Brain microvascular endothelial cell (primary cell): Measurements from ENCODE around the gene DGKQ.
"Not testable (repeated sequence)": the region's sequence is repeated elsewhere in the genome, so short reads cannot be mapped to it uniquely, and the experiment has no call there.

Experiments used
- DNase-seq: peaks from one replicate; pipeline ENCODE4 v3.0.0-alpha.2; 2020
- H3K27ac ChIP-seq: fragments of 250-450 bp; sonication (Bioruptor Pico); 2 replicates; pipeline ENCODE4 v1.5.1; 2020; ENCODE audit warnings: mild to moderate bottlenecking, moderate library complexity
- H3K27me3 ChIP-seq: fragments of 250-450 bp; sonication (Bioruptor Pico); replicated peaks from 2 replicates; pipeline ENCODE4 v1.5.1; 2020; ENCODE audit warnings: mild to moderate bottlenecking
- H3K36me3 ChIP-seq: fragments of 250-450 bp; sonication (Bioruptor Pico); replicated peaks from 2 replicates; pipeline ENCODE4 v1.5.1; 2020; ENCODE audit warnings: mild to moderate bottlenecking
- H3K4me3 ChIP-seq: 2 replicates; pipeline ENCODE4 v1.5.1; 2011; ENCODE audit warnings: low read depth, mild to moderate bottlenecking, control low read depth, low read length, moderate library complexity
- in situ Hi-C: cut with HindIII; loops from 2 replicates; pipeline ENCODE4 v1.10.0; 2017; ENCODE audit warnings: low sequenced_read_pairs, low pct_ligation_motif_present
- TF ChIP-seq, protein P1 (sequence below): IDR thresholded peaks from 2 replicates; pipeline ENCODE4 v1.5.1; 2011; ENCODE audit warnings: low read depth, mild to moderate bottlenecking, moderate library complexity, low read length, control low read depth, inconsistent platforms; ENCODE audit errors: missing control alignments

Gene DGKQ

DNA sequence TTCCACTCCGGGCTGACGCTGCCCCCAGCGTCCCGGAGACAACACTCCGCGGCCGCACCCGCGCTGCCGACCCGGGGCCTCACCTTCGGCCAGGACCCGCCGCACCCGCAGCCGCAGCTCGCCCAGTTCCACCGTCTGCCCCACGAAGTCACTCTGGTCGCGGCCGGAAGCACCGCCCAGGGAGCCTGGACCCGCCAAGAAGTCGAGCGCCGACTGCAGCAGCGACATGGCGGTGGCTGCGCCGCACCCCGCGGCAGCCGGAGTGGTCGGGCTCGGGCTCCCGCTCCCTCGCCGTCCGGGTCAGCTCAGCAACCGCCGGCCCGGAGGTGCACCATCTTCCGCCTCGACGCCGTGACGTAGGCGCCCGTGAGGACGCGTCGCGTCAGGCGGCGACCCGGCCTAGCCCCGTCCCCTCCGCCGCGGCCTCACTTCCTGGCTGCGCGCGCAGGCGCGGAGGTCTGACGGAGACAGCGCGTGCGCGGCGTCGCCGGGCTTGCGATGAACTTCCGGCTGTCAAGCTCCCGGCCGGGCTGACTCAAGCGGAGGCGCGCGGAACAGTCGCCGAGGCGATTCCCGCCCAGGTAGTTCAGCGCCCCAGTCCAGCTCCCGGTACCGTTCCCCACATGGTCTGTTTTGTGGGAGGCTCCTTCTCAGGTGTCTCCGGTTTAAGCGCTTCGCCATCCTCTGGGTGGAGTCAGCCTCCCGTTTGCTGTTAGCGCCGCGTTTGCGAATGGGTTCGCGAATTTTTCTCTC lies 41.2 kb downstream of the DGKQ start, which contains the start of the genes GAK and TMEM175:
GAK (minus strand) TSS at position 357 of the 753 bp plus-strand sequence; CDS start at position 228, 129 bp downstream.
TMEM175 (plus strand) TSS at position 501 of the 753 bp plus-strand sequence. CDS start 15,280 bp downstream, outside the sequence.
- in situ Hi-C loops: no loop called here
- H3K27ac ChIP-seq: peak within 1 kb of the TSS; percentile 81
- peak within 1 kb of the TSS; percentile 97 for H3K4me3 ChIP-seq
- H3K27me3 ChIP-seq: no peaks in the 10 kb centered on the region
- no peaks in the 10 kb centered on the region for H3K36me3 ChIP-seq
- TF ChIP-seq, protein P1, sequence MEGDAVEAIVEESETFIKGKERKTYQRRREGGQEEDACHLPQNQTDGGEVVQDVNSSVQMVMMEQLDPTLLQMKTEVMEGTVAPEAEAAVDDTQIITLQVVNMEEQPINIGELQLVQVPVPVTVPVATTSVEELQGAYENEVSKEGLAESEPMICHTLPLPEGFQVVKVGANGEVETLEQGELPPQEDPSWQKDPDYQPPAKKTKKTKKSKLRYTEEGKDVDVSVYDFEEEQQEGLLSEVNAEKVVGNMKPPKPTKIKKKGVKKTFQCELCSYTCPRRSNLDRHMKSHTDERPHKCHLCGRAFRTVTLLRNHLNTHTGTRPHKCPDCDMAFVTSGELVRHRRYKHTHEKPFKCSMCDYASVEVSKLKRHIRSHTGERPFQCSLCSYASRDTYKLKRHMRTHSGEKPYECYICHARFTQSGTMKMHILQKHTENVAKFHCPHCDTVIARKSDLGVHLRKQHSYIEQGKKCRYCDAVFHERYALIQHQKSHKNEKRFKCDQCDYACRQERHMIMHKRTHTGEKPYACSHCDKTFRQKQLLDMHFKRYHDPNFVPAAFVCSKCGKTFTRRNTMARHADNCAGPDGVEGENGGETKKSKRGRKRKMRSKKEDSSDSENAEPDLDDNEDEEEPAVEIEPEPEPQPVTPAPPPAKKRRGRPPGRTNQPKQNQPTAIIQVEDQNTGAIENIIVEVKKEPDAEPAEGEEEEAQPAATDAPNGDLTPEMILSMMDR: no peak
- peak; percentile 88 for DNase-seq

- DNase-seq: peak; percentile 21
- Histone ChIP-seq H3K27ac (peak overlapping the region; percentile 81), H3K36me3 (no peaks in the 10 kb centered on the region), H3K27me3 (no peaks in the 10 kb centered on the region), H3K4me3 (peak overlapping the region; percentile 97)
- in situ Hi-C loops: no loop called here
- TF ChIP-seq, protein P1: no peak
Observed at GRCh38 chr4:931194-931959, 42.0 kb downstream of the DGKQ start.

GRCh38 chr4:930827-931193 lies 42.6 kb downstream of the DGKQ start:
- Histone ChIP-seq H3K27me3 (no peaks in the 10 kb centered on the region), H3K36me3 (no peaks in the 10 kb centered on the region), H3K4me3 (peak overlapping the region; percentile 97), H3K27ac (peak overlapping the region; percentile 7)
- TF ChIP-seq, protein P1: no peak
- DNase-seq: no peak
- in situ Hi-C loops: no loop called here

- DNase-seq: no peak
- in situ Hi-C loops: no loop called here
- Histone ChIP-seq H3K4me3 (no peak overlapping the region), H3K36me3 (no peaks in the 10 kb centered on the region), H3K27ac (peak overlapping the region; percentile 3), H3K27me3 (no peaks in the 10 kb centered on the region)
- TF ChIP-seq, protein P1: no peak
Observed at GRCh38 chr4:930028-930551, 43.3 kb downstream of the DGKQ start.

DNA sequence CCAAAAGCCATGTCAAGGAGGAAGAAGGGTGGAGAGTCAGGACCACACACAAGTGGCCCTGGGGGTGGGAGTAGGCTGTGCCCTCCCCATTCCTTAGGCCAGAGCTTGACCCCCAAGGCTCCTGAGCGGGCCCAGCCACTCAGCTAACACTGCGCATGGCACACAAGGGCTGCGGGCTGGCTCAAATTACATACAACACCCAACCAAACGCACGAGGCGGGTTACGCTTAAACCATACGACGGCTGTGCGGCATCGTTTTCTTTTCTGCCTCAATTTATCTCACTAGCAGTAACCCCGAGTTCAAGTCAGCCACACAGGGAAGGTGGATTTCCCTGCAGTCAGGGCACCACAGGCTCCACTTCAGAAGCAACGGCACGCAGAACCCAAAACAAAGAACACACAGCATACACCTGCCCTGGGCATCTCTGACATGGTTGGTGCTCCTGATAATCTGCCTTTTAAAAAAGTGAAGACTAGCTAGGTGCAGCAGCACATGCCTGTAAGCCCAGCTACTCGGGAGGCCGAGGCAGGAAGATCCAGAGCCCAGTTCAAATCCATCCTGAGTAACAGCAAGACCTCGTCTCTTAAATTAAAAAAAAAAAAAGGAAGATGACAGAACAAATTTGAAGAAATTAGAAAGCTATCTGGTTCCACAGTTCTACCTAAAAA lies 44.1 kb downstream of the DGKQ start:
- DNase-seq: no peak
- Histone ChIP-seq H3K36me3 (no peaks in the 10 kb centered on the region), H3K4me3 (no peak overlapping the region), H3K27me3 (no peaks in the 10 kb centered on the region), H3K27ac (no peak overlapping the region)
- in situ Hi-C loops: no loop called here
- TF ChIP-seq, protein P1: no peak

- H3K27ac ChIP-seq, H3K4me3 ChIP-seq, H3K27me3 ChIP-seq, H3K36me3 ChIP-seq, DNase-seq, in situ Hi-C loops: not testable (repeated sequence)
Observed at GRCh38 chr4:927566-927965, 45.8 kb downstream of the DGKQ start.
